Endothelial cell of umbilical vein (primary cell): Measurements from ENCODE around the gene TMEM129. TPM values are rescaled to one million over a fixed set of nuclear protein-coding genes. Genes with fewer than 3 reads are reported as not detected.

Experiments used
- BruUV-seq: library from RNA; stranded (reverse); fragments of 400-500 nt; replicated peaks from 2 replicates; lab custom pipeline; 2021; lab: Mats Ljungman, UMichigan
- CTCF ChIA-PET: fragments of 300-600, 350-600 bp; sonication (Branson Sonifier 250); formaldehyde crosslinking; loops from one replicate; lab custom pipeline; 2021; ENCODE audit warnings: antibody characterized with exemption, inconsistent platforms; lab: Charles Lee
- POLR2A ChIA-PET: fragments of 300-600, 350-600 bp; sonication (Branson Sonifier 250); formaldehyde crosslinking; loops from one replicate; lab custom pipeline; 2021; ENCODE audit warnings: antibody characterized with exemption, inconsistent platforms; lab: Charles Lee
- DNase-seq: peaks from one replicate; pipeline ENCODE4 v3.0.0-alpha.2; 2011; ENCODE audit warnings: low read depth, low spot score
- FAIRE-seq: peaks from 2 replicates; lab custom pipeline; 2011; peaks lifted over from hg19 to GRCh38; lab: Jason Lieb, UNC
- H2AFZ ChIP-seq: 2 replicates; pipeline ENCODE4 v1.6.0; 2012; ENCODE audit warnings: low read depth, low read length, control low read depth, inconsistent platforms
- H3K27ac ChIP-seq: 2 replicates; pipeline ENCODE4 v1.5.1; 2011; ENCODE audit warnings: low read depth, mild to moderate bottlenecking, control low read depth, low read length, moderate library complexity; ENCODE audit not compliant: insufficient read depth
- H3K27me3 ChIP-seq, 2 experiments: 2 replicates each; pipeline versions ENCODE4 v1.6.0 to v1.6.1; 2011; ENCODE audit warnings: low read length in 2 of 2, mixed read lengths in 1 of 2; ENCODE audit not compliant: control insufficient read depth in 2 of 2, insufficient read depth in 2 of 2
- H3K36me3 ChIP-seq, 2 experiments: 2 replicates in 1 of 2; 3 replicates in 1 of 2; pipeline ENCODE4 v1.5.1; 2011; ENCODE audit warnings: low read length in 2 of 2, mild to moderate bottlenecking in 1 of 2, moderate library complexity in 1 of 2; ENCODE audit not compliant: control insufficient read depth in 2 of 2, insufficient read depth in 2 of 2; ENCODE audit errors: extremely low read depth in 1 of 2
- H3K4me1 ChIP-seq: 3 replicates; pipeline ENCODE4 v1.5.1; 2011; ENCODE audit warnings: mild to moderate bottlenecking, low read length; ENCODE audit not compliant: control insufficient read depth, insufficient read depth; ENCODE audit errors: extremely low read depth
- H3K4me2 ChIP-seq: 2 replicates; pipeline ENCODE4 v1.6.1; 2011; ENCODE audit warnings: low read length, control low read depth, mixed read lengths; ENCODE audit not compliant: insufficient read depth
- H3K4me3 ChIP-seq, 3 experiments: fragments of 200-600 bp in 1 of 3; sonication (generic), shearing (Covaris generic) in 1 of 3; replicated peaks in 1 of 3; 2 replicates each; pipeline ENCODE4 v1.5.1; 2011 to 2016; ENCODE audit warnings: control low read depth in 3 of 3, low read length in 3 of 3, mild to moderate bottlenecking in 2 of 3, inconsistent platforms in 1 of 3, low read depth in 1 of 3, moderate library complexity in 1 of 3; ENCODE audit not compliant: insufficient read depth in 1 of 3
- H3K79me2 ChIP-seq: 2 replicates; pipeline ENCODE4 v1.6.0; 2012; ENCODE audit warnings: low read length, inconsistent platforms; ENCODE audit not compliant: control insufficient read depth, insufficient read depth
- H3K9ac ChIP-seq: replicated peaks from 2 replicates; pipeline ENCODE3; 2011; ENCODE audit warnings: low read length, control low read depth; ENCODE audit not compliant: insufficient read depth; ENCODE audit errors: extremely low read depth
- H3K9me1 ChIP-seq: replicated peaks from 3 replicates; pipeline ENCODE4 v1.6.0; 2011; ENCODE audit warnings: mild to moderate bottlenecking, low read length; ENCODE audit not compliant: control insufficient read depth, insufficient read depth; ENCODE audit errors: extremely low read depth
- H3K9me3 ChIP-seq: replicated peaks from 2 replicates; pipeline ENCODE4 v1.5.1; 2012; ENCODE audit warnings: low read length, inconsistent platforms; ENCODE audit not compliant: control insufficient read depth, insufficient read depth
- H4K20me1 ChIP-seq: replicated peaks from 2 replicates; pipeline ENCODE3; 2011; ENCODE audit warnings: mild to moderate bottlenecking, low read length; ENCODE audit not compliant: control insufficient read depth, insufficient read depth; ENCODE audit errors: extremely low read depth
- FOS ChIP-seq: IDR thresholded peaks from 2 replicates; pipeline ENCODE4 v1.6.1; 2011; ENCODE audit warnings: mild to moderate bottlenecking, low read length, moderate library complexity, borderline replicate concordance; ENCODE audit not compliant: insufficient read depth
- JUN ChIP-seq: IDR thresholded peaks from 2 replicates; pipeline ENCODE4 v1.6.1; 2011; ENCODE audit warnings: borderline replicate concordance, low read depth; ENCODE audit not compliant: insufficient read length, insufficient read depth
- POLR2AphosphoS5 ChIP-seq: IDR thresholded peaks from 2 replicates; pipeline ENCODE4 v1.6.1; 2012; ENCODE audit warnings: low read depth, mild to moderate bottlenecking, control low read depth, low read length, moderate library complexity; ENCODE audit not compliant: insufficient read depth
- dilution Hi-C: fragments of 300-500 bp; cut with MboI; formaldehyde crosslinking; loops from one replicate; pipeline ENCODE4 v1.15.0; 2019; ENCODE audit warnings: low sequenced_read_pairs; ENCODE audit not compliant: extremely low pct_ligation_motif_present
- intact Hi-C: fragments of 100-400 bp; cut with micrococcal nuclease; formaldehyde crosslinking; loops from one replicate; pipeline ENCODE4 v1.10.0; 2022
- polyA plus RNA-seq, 4 experiments: library from polyadenylated mRNA; depleted of rRNA in 3 of 4; stranded (reverse) in 3 of 4; unstranded in 1 of 4; fragments of >200 nt; gene quantifications; 2 replicates each; pipeline versions ENCODE4 v1.2.1 to v1.2.3, GENCODE V29; 2011 to 2012; ENCODE audit warnings: missing spikeins in 1 of 4
- total RNA-seq: library from RNA; stranded (reverse); gene quantifications from 2 replicates; pipeline ENCODE4 v1.2.3, GENCODE V29; 2021
- TF ChIP-seq, protein P1 (sequence below), 2 donors: IDR thresholded peaks; 1 replicate in 1 of 2; 2 replicates in 1 of 2; pipeline ENCODE4 v1.5.1; 2011; ENCODE audit warnings: low read length in 2 of 2, mild to moderate bottlenecking in 2 of 2, moderate library complexity in 2 of 2, control low read depth in 1 of 2, inconsistent platforms in 1 of 2, low read depth in 1 of 2; ENCODE audit not compliant: insufficient read depth in 1 of 2; ENCODE audit errors: extremely low read depth in 1 of 2

The TMEM129 gene
- total and polyA plus RNA-seq, 2 donors (not counting 3 experiments of a cell fraction or from before 2014, with no cell fraction given) = 23.2 to 33.2 TPM

DNA sequence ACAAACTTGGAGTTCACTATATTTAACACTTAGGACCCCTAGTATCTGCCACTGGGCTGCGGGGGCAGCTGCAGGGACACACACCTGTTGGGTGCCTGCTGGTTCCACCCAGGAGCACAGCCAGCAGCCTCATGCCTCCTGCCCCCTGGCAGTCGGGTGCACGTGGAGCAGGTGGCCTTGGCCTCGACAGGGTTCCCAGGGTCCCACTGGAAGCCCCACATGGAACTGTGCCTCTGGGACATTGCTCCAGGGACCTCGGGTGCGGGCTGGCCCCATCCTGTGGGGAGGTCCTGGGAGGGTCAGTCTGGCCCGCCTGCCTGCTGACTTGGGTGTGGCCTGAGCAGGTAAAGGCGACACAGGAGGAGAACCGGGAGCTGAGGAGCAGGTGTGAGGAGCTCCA, 18.2 kb upstream of the TMEM129 start:
- H3K4me2 ChIP-seq = no peak overlapping the region
- DNase-seq (no peak), FAIRE-seq (no peak)
- no peaks in the 10 kb centered on the region for H3K4me1 ChIP-seq
- H3K4me3 ChIP-seq = no peak overlapping the region
- H3K9ac ChIP-seq = no peak overlapping the region
- H4K20me1 ChIP-seq = no peaks in the 10 kb centered on the region
- CTCF ChIA-PET = interaction anchor here (0.9 kb wide), 1 partner anchor 29 kb away, joined by 3 read pairs; no protein-coding TSS in a partner anchor
- peaks cover 5% of the 10 kb centered on the region for H3K79me2 ChIP-seq
- intact Hi-C loops = no loop called here
- H3K9me1 ChIP-seq = no peaks in the 10 kb centered on the region
- POLR2A ChIA-PET = no interaction called here
- no peaks in the 10 kb centered on the region for H3K27me3 ChIP-seq
- dilution Hi-C loops = no loop called here
- TF ChIP-seq FOS (no peak), JUN (no peak), POLR2AphosphoS5 (no peak)
- no peak overlapping the region for H3K27ac ChIP-seq
- H2AFZ ChIP-seq = no peak overlapping the region
- BruUV-seq = no TSS peak
- peaks cover 21 to 49% of the 10 kb centered on the region in 2 experiments for H3K36me3 ChIP-seq
- H3K9me3 ChIP-seq = no peaks in the 10 kb centered on the region

DNA sequence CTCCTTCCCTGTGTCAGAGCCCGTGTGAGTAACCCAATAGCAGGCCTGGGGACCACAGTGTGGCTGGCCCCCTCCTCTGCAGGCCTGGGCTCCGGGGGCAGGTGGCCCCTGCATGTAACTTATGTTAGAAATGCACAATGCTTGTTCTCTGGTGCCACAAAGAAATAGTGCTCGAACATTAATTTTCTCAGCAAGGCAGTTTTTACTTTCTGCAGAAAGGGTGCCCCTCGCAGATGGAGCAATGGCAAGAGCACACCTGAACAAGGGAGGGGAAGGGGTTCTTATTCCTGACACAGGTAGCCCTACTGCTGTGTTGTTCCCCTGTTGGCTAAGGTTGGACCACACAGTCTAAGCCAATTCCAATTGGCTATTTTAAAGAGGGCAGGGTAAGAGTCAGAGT, 17.3 kb upstream of the TMEM129 start:
- CTCF ChIA-PET = no interaction called here

More for the DNA sequence above, 17.3 kb upstream of the TMEM129 start:
- TF ChIP-seq JUN = no peak
- TF ChIP-seq, protein P1, sequence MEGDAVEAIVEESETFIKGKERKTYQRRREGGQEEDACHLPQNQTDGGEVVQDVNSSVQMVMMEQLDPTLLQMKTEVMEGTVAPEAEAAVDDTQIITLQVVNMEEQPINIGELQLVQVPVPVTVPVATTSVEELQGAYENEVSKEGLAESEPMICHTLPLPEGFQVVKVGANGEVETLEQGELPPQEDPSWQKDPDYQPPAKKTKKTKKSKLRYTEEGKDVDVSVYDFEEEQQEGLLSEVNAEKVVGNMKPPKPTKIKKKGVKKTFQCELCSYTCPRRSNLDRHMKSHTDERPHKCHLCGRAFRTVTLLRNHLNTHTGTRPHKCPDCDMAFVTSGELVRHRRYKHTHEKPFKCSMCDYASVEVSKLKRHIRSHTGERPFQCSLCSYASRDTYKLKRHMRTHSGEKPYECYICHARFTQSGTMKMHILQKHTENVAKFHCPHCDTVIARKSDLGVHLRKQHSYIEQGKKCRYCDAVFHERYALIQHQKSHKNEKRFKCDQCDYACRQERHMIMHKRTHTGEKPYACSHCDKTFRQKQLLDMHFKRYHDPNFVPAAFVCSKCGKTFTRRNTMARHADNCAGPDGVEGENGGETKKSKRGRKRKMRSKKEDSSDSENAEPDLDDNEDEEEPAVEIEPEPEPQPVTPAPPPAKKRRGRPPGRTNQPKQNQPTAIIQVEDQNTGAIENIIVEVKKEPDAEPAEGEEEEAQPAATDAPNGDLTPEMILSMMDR (IDR thresholded peaks at IDR 0.05; ENCODE audit: extremely low read depth in 1 of 2, insufficient read depth in 1 of 2, low read depth in 1 of 2, low read length in 2 of 2) = no peak
- no peak overlapping the region for H3K4me3 ChIP-seq
- dilution Hi-C loops (no loop called here), intact Hi-C loops (no loop called here)
- H3K4me2 ChIP-seq = no peak overlapping the region
- DNase-seq (no peak), FAIRE-seq (no peak)
- H3K79me2 ChIP-seq = peaks cover 9% of the 10 kb centered on the region
- POLR2A ChIA-PET = no interaction called here
- no peak overlapping the region for H2AFZ ChIP-seq
- no peaks in the 10 kb centered on the region for H3K9me1 ChIP-seq
- H3K4me1 ChIP-seq = no peaks in the 10 kb centered on the region
- H3K9ac ChIP-seq = no peak overlapping the region
- H3K27me3 ChIP-seq = no peaks in the 10 kb centered on the region
- H3K27ac ChIP-seq = no peak overlapping the region
- H3K36me3 ChIP-seq = peaks cover 21 to 44% of the 10 kb centered on the region in 2 experiments
- no TSS peak for BruUV-seq
- no peaks in the 10 kb centered on the region for H3K9me3 ChIP-seq
- H4K20me1 ChIP-seq = no peaks in the 10 kb centered on the region
